Measurements from ENCODE around the gene PFKFB4. TPM values are rescaled to one million over a fixed set of nuclear protein-coding genes. Genes with fewer than 3 reads are reported as not detected.

The PFKFB4 gene
- total RNA-seq, 1 experiment from 2014 or later: 20.3 TPM

GRCh38 chr3:48591886-48592518, 35.4 kb upstream of the PFKFB4 start:
- Histone ChIP-seq H3K9me2 (ENCODE audit: insufficient read depth) (no peaks in the 10 kb centered on the region), H3K4me1 (ENCODE audit: control insufficient read depth in 1 of 2, insufficient read depth in 2 of 2, low read length in 2 of 2) (peaks cover 11 to 21% of the 10 kb centered on the region in 2 experiments), H3K9me3 (ENCODE audit: control insufficient read depth in 1 of 2, insufficient read depth in 1 of 2, low read depth in 1 of 2, low read length in 2 of 2) (no peaks in the 10 kb centered on the region), H3K79me2 (ENCODE audit: insufficient read depth, low read length) (no peaks in the 10 kb centered on the region), H3K27me3 (ENCODE audit: insufficient read depth, low read length) (no peaks in the 10 kb centered on the region), H4K20me1 (ENCODE audit: insufficient read depth) (no peaks in the 10 kb centered on the region), H3K9ac (ENCODE audit: low read length) (no peak overlapping the region), H2AFZ (ENCODE audit: low read depth, low read length, poor library complexity, severe bottlenecking) (no peak overlapping the region), H3K27ac (ENCODE audit: low read depth, low read length) (no peak overlapping the region), H3K36me3 (ENCODE audit: control insufficient read depth in 1 of 2, insufficient read depth in 2 of 2, low read length in 2 of 2) (no peaks in the 10 kb centered on the region), H3K4me2 (ENCODE audit: low read length) (no peak overlapping the region), H3K4me3 (replicated peaks in 1 of 2; ENCODE audit: low read depth in 1 of 2, low read length in 2 of 2) (no peak overlapping the region)
- no peak for ATAC-seq
- intact Hi-C loops (cut with micrococcal nuclease): no loop called here
- RAD21 ChIA-PET (ENCODE audit: low non-redundant PET in 1 of 2, low total read pairs in 2 of 2, uncharacterized antibody in 2 of 2, unreplicated experiment in 2 of 2): no interaction called here
- TF ChIP-seq ZNF274 (IDR thresholded peaks at IDR 0.05; ENCODE audit: low read depth, low read length) (no peak), TCF7L2 (IDR thresholded peaks at IDR 0.05; ENCODE audit: borderline replicate concordance, extremely low read depth, insufficient read depth, insufficient read length) (no peak), EZH2phosphoT487 (IDR thresholded peaks at IDR 0.05; ENCODE audit: borderline replicate concordance) (no peak), CBX3 (IDR thresholded peaks at IDR 0.05; ENCODE audit: low read depth) (no peak), SP1 (IDR thresholded peaks at IDR 0.05; ENCODE audit: low read depth) (no peak), EGR1 (IDR thresholded peaks at IDR 0.05; ENCODE audit: low read depth) (no peak), EZH2 (IDR thresholded peaks at IDR 0.05) (no peak), ZFX (IDR thresholded peaks at IDR 0.05) (no peak), SIN3A (IDR thresholded peaks at IDR 0.05; ENCODE audit: low read depth) (no peak), JUND (IDR thresholded peaks at IDR 0.05) (no peak), CEBPB (IDR thresholded peaks at IDR 0.05; ENCODE audit: low read depth) (no peak), RAD21 (IDR thresholded peaks at IDR 0.05; ENCODE audit: low read depth) (no peak), FOSL1 (IDR thresholded peaks at IDR 0.05; ENCODE audit: low read depth) (no peak)
- TF ChIP-seq, protein P1, sequence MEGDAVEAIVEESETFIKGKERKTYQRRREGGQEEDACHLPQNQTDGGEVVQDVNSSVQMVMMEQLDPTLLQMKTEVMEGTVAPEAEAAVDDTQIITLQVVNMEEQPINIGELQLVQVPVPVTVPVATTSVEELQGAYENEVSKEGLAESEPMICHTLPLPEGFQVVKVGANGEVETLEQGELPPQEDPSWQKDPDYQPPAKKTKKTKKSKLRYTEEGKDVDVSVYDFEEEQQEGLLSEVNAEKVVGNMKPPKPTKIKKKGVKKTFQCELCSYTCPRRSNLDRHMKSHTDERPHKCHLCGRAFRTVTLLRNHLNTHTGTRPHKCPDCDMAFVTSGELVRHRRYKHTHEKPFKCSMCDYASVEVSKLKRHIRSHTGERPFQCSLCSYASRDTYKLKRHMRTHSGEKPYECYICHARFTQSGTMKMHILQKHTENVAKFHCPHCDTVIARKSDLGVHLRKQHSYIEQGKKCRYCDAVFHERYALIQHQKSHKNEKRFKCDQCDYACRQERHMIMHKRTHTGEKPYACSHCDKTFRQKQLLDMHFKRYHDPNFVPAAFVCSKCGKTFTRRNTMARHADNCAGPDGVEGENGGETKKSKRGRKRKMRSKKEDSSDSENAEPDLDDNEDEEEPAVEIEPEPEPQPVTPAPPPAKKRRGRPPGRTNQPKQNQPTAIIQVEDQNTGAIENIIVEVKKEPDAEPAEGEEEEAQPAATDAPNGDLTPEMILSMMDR (IDR thresholded peaks at IDR 0.05 in 2 of 3, conservative IDR thresholded peaks at IDR 0.05 in 1 of 3; ENCODE audit: borderline replicate concordance in 1 of 3, insufficient read depth in 1 of 3, low read depth in 2 of 3, low read length in 2 of 3): no peak
- TF ChIP-seq, protein P2, sequence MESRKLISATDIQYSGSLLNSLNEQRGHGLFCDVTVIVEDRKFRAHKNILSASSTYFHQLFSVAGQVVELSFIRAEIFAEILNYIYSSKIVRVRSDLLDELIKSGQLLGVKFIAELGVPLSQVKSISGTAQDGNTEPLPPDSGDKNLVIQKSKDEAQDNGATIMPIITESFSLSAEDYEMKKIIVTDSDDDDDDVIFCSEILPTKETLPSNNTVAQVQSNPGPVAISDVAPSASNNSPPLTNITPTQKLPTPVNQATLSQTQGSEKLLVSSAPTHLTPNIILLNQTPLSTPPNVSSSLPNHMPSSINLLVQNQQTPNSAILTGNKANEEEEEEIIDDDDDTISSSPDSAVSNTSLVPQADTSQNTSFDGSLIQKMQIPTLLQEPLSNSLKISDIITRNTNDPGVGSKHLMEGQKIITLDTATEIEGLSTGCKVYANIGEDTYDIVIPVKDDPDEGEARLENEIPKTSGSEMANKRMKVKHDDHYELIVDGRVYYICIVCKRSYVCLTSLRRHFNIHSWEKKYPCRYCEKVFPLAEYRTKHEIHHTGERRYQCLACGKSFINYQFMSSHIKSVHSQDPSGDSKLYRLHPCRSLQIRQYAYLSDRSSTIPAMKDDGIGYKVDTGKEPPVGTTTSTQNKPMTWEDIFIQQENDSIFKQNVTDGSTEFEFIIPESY (IDR thresholded peaks at IDR 0.05; ENCODE audit: extremely low read depth, insufficient replicate concordance, low read length): no peak
- TF ChIP-seq, protein P3, sequence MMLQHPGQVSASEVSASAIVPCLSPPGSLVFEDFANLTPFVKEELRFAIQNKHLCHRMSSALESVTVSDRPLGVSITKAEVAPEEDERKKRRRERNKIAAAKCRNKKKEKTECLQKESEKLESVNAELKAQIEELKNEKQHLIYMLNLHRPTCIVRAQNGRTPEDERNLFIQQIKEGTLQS (IDR thresholded peaks at IDR 0.05): no peak
- no peak for DNase-seq (ENCODE audit: low read depth, low spot score)
- CTCF ChIA-PET: no interaction called here
- no TSS peak for BruUV-seq (replicated peaks)
- POLR2A ChIA-PET: no interaction called here
